H9 (cell line): ENCODE results near the gene MCF2L2. TPM values are rescaled to one million over a fixed set of nuclear protein-coding genes. Genes with fewer than 3 reads are reported as not detected.

Experiments used
- DNase-seq: peaks from one replicate; pipeline ENCODE4 v3.0.0-alpha.2; 2017
- H2AFZ ChIP-seq: one replicate; pipeline ENCODE4 v1.6.1; 2013; ENCODE audit warnings: mild to moderate bottlenecking, low read length, control low read depth, moderate library complexity
- H2AK5ac ChIP-seq: 2 replicates; pipeline ENCODE4 v1.6.1; 2013; ENCODE audit warnings: low read length, control low read depth, mixed read lengths; ENCODE audit not compliant: insufficient read length
- H2BK120ac ChIP-seq: one replicate; pipeline ENCODE4 v1.6.1; 2013; ENCODE audit warnings: low read depth, mild to moderate bottlenecking, low read length, control low read depth, inconsistent platforms; ENCODE audit not compliant: poor library complexity, severe bottlenecking
- H2BK12ac ChIP-seq: 2 replicates; pipeline ENCODE4 v1.6.1; 2013; ENCODE audit warnings: low read length, control low read depth, mixed read lengths, low read depth; ENCODE audit not compliant: insufficient read length
- H2BK15ac ChIP-seq: 2 replicates; pipeline ENCODE4 v1.6.1; 2013; ENCODE audit warnings: low read depth, low read length, control low read depth
- H2BK20ac ChIP-seq: one replicate; pipeline ENCODE4 v1.6.1; 2013; ENCODE audit warnings: low read depth, mild to moderate bottlenecking, low read length, control low read depth, inconsistent platforms; ENCODE audit not compliant: poor library complexity, severe bottlenecking
- H2BK5ac ChIP-seq: 2 replicates; pipeline ENCODE4 v1.6.1; 2013; ENCODE audit warnings: low read length, control low read depth, mixed read lengths; ENCODE audit not compliant: insufficient read length
- H3K14ac ChIP-seq: 2 replicates; pipeline ENCODE4 v1.6.1; 2013; ENCODE audit warnings: low read length, control low read depth; ENCODE audit not compliant: insufficient read depth
- H3K18ac ChIP-seq: 2 replicates; pipeline ENCODE4 v1.6.1; 2013; ENCODE audit warnings: low read depth, mild to moderate bottlenecking, mixed read lengths, low read length, control low read depth; ENCODE audit not compliant: insufficient read length
- H3K23ac ChIP-seq: 2 replicates; pipeline ENCODE4 v1.6.1; 2013; ENCODE audit warnings: low read length, control low read depth, mixed read lengths, low read depth; ENCODE audit not compliant: insufficient read length
- H3K23me2 ChIP-seq: 2 replicates; pipeline ENCODE4 v1.6.1; 2013; ENCODE audit warnings: low read depth, mild to moderate bottlenecking, mixed read lengths, low read length, control low read depth; ENCODE audit not compliant: insufficient read length, poor library complexity, severe bottlenecking
- H3K27ac ChIP-seq: 2 replicates; pipeline ENCODE4 v1.5.1; 2013; ENCODE audit warnings: low read length, control low read depth, mixed read lengths, low read depth; ENCODE audit not compliant: insufficient read length
- H3K27me3 ChIP-seq: 2 replicates; pipeline ENCODE4 v1.6.1; 2013; ENCODE audit warnings: low read length, control low read depth, inconsistent platforms; ENCODE audit not compliant: insufficient read depth
- H3K4ac ChIP-seq: 2 replicates; pipeline ENCODE4 v1.6.1; 2013; ENCODE audit warnings: low read depth, mild to moderate bottlenecking, control low read depth, inconsistent platforms, low read length, moderate library complexity
- H3K4me1 ChIP-seq: 2 replicates; pipeline ENCODE4 v1.6.1; 2013; ENCODE audit warnings: low read length, control low read depth, inconsistent platforms; ENCODE audit not compliant: insufficient read depth
- H3K4me2 ChIP-seq: 2 replicates; pipeline ENCODE4 v1.6.1; 2013; ENCODE audit warnings: low read length, control low read depth, mixed read lengths; ENCODE audit not compliant: insufficient read length, insufficient read depth
- H3K56ac ChIP-seq: 2 replicates; pipeline ENCODE4 v1.6.1; 2013; ENCODE audit warnings: low read depth, mild to moderate bottlenecking, mixed read lengths, low read length, control low read depth; ENCODE audit not compliant: insufficient read length
- H3K79me1 ChIP-seq: 2 replicates; pipeline ENCODE4 v1.6.1; 2013; ENCODE audit warnings: low read depth, mild to moderate bottlenecking, moderate library complexity, low read length, control low read depth, inconsistent platforms; ENCODE audit not compliant: insufficient read depth, poor library complexity, severe bottlenecking
- H3K79me2 ChIP-seq: 2 replicates; pipeline ENCODE4 v1.6.1; 2013; ENCODE audit warnings: low read length, control low read depth, inconsistent platforms; ENCODE audit not compliant: insufficient read depth
- H3K9ac ChIP-seq: 2 replicates; pipeline ENCODE4 v1.6.1; 2013; ENCODE audit warnings: low read length, control low read depth, mixed read lengths; ENCODE audit not compliant: insufficient read length; ENCODE audit errors: extremely low read depth
- H3K9me3 ChIP-seq: one replicate; pipeline ENCODE4 v1.6.1; 2013; ENCODE audit warnings: low read depth, low read length, inconsistent platforms; ENCODE audit not compliant: control insufficient read depth
- H3T11ph ChIP-seq: one replicate; pipeline ENCODE4 v1.6.1; 2013; ENCODE audit warnings: mild to moderate bottlenecking, low read length, control low read depth, inconsistent platforms
- H4K20me1 ChIP-seq: one replicate; pipeline ENCODE4 v1.6.1; 2013; ENCODE audit not compliant: control insufficient read depth, insufficient read length, insufficient read depth
- H4K5ac ChIP-seq: 2 replicates; pipeline ENCODE4 v1.6.1; 2013; ENCODE audit warnings: low read depth, mild to moderate bottlenecking, mixed read lengths, low read length, control low read depth; ENCODE audit not compliant: insufficient read length
- H4K8ac ChIP-seq: replicated peaks from 2 replicates; pipeline ENCODE4 v1.6.1; 2013; ENCODE audit warnings: low read length, control low read depth, mixed read lengths, low read depth; ENCODE audit not compliant: insufficient read length
- H4K91ac ChIP-seq: 2 replicates; pipeline ENCODE4 v1.6.1; 2013; ENCODE audit warnings: low read depth, mild to moderate bottlenecking, moderate library complexity, mixed read lengths, low read length, control low read depth; ENCODE audit not compliant: insufficient read length
- H3K27ac Mint-ChIP-seq, 3 experiments: 2 replicates in 2 of 3; 3 replicates in 1 of 3; pipeline ENCODE4 v1.8.0; 2020 to 2021; ENCODE audit warnings: mixed read lengths in 3 of 3, mild to moderate bottlenecking in 1 of 3, moderate library complexity in 1 of 3
- H3K27me3 Mint-ChIP-seq: 2 replicates; pipeline ENCODE4 v1.8.0; 2021; ENCODE audit warnings: low read depth, mild to moderate bottlenecking, moderate library complexity, mixed read lengths
- H3K36me3 Mint-ChIP-seq, 3 experiments: 2 replicates in 2 of 3; 3 replicates in 1 of 3; pipeline ENCODE4 v1.8.0; 2020 to 2021; ENCODE audit warnings: low read depth in 3 of 3, mixed read lengths in 3 of 3; ENCODE audit not compliant: insufficient read depth in 1 of 3
- H3K4me1 Mint-ChIP-seq, 2 experiments: 2 replicates each; pipeline ENCODE4 v1.8.0; 2020; ENCODE audit warnings: mixed read lengths in 2 of 2
- H3K4me3 Mint-ChIP-seq, 2 experiments: 2 replicates in 1 of 2; 3 replicates in 1 of 2; pipeline ENCODE4 v1.8.0; 2020 to 2021; ENCODE audit warnings: mild to moderate bottlenecking in 2 of 2, mixed read lengths in 2 of 2, moderate library complexity in 1 of 2
- H3K9me3 Mint-ChIP-seq, 2 experiments: 2 replicates in 1 of 2; 3 replicates in 1 of 2; pipeline ENCODE4 v1.8.0; 2020; ENCODE audit warnings: mild to moderate bottlenecking in 2 of 2, mixed read lengths in 2 of 2, moderate library complexity in 1 of 2
- WGBS: extraction: QIAGEN DNeasy Blood & Tissue Kit; methylation state at CpG from one replicate; pipeline ENCODE4 v1.1.7; 2013; ENCODE audit warnings: missing lambda C conversion rate, low lambda C conversion rate, mixed read lengths; ENCODE audit not compliant: insufficient read length; ENCODE audit errors: extremely low coverage; 5-methylcytosine and 5-hydroxymethylcytosine counted together
- total RNA-seq: library from RNA; stranded (reverse); gene quantifications from 2 replicates; pipeline ENCODE4 v1.2.1, GENCODE V29; 2021
- TF ChIP-seq, protein P1 (sequence below): fragments of 200-600 bp; sonication (generic); conservative IDR thresholded peaks from 3 replicates; pipeline ENCODE4 v1.8.0; 2021; ENCODE audit warnings: antibody characterized with exemption, mild to moderate bottlenecking

The MCF2L2 gene
- total RNA-seq, 1 experiment from 2014 or later = 6.4 TPM

DNA sequence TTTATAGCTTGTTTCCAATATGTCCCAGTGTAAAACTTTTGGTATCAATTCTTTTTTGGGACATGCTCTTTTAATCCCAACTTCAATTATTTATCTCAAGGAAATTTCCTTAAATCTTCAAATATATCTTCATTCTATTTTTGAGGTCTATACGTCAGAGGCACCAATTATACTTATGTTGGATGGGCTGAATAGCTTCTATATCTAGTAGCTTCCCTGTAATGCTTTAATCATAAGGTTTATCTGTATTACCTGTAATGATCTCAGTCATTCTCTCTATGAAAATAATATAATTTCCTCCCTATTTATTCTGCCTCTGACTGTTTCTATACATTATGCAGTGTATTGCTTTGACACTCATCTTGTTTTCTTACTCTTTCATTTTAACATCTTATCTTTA, 299.2 kb downstream of the MCF2L2 start:
- H3K4ac ChIP-seq = no peak overlapping the region
- no peak overlapping the region for H3K23ac ChIP-seq
- H4K8ac ChIP-seq = no peak overlapping the region
- H3K23me2 ChIP-seq = no peaks in the 10 kb centered on the region
- H2AFZ ChIP-seq = no peak overlapping the region
- no peaks in the 10 kb centered on the region for H3K9me3 ChIP-seq
- no peaks in the 10 kb centered on the region for H3K79me2 ChIP-seq
- H4K5ac ChIP-seq = no peak overlapping the region
- no peak overlapping the region for H3K18ac ChIP-seq
- H2BK120ac ChIP-seq = no peak overlapping the region
- no peak overlapping the region for H2BK20ac ChIP-seq
- H2BK12ac ChIP-seq = no peak overlapping the region
- H2BK15ac ChIP-seq = no peak overlapping the region
- H3K4me1 ChIP-seq = no peaks in the 10 kb centered on the region
- no peak overlapping the region for H3K27ac ChIP-seq
- DNase-seq = no peak
- Mint-ChIP-seq H3K36me3 (peaks cover 4 to 22% (median 10%) of the 10 kb centered on the region in 3 experiments; a peak in 5 of 7 replicates), H3K9me3 (peaks cover 20 to 24% of the 10 kb centered on the region in 2 experiments), H3K27me3 (peaks cover 2% of the 10 kb centered on the region), H3K4me3 (no peak overlapping the region), H3K27ac (no peak overlapping the region), H3K4me1 (peaks cover 8 to 13% of the 10 kb centered on the region in 2 experiments)
- H2BK5ac ChIP-seq = no peak overlapping the region
- no peak overlapping the region for H3K56ac ChIP-seq
- no peak overlapping the region for H3K9ac ChIP-seq
- H2AK5ac ChIP-seq = no peak overlapping the region
- no CpG with 5 or more reads among the region's 1 CpG for WGBS
- no peak overlapping the region for H3K4me2 ChIP-seq
- H3K27me3 ChIP-seq = no peaks in the 10 kb centered on the region
- no peak overlapping the region for H4K91ac ChIP-seq
- H3K14ac ChIP-seq = no peak overlapping the region
- no peak overlapping the region for H3T11ph ChIP-seq
- no peaks in the 10 kb centered on the region for H4K20me1 ChIP-seq
- H3K79me1 ChIP-seq = no peaks in the 10 kb centered on the region
- TF ChIP-seq, protein P1, sequence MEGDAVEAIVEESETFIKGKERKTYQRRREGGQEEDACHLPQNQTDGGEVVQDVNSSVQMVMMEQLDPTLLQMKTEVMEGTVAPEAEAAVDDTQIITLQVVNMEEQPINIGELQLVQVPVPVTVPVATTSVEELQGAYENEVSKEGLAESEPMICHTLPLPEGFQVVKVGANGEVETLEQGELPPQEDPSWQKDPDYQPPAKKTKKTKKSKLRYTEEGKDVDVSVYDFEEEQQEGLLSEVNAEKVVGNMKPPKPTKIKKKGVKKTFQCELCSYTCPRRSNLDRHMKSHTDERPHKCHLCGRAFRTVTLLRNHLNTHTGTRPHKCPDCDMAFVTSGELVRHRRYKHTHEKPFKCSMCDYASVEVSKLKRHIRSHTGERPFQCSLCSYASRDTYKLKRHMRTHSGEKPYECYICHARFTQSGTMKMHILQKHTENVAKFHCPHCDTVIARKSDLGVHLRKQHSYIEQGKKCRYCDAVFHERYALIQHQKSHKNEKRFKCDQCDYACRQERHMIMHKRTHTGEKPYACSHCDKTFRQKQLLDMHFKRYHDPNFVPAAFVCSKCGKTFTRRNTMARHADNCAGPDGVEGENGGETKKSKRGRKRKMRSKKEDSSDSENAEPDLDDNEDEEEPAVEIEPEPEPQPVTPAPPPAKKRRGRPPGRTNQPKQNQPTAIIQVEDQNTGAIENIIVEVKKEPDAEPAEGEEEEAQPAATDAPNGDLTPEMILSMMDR = no peak
